GM12875 (cell line): ENCODE results near the gene TTLL11.

Source experiments
- H3K4me3 ChIP-seq: one replicate; pipeline ENCODE4 v1.5.1; 2011; ENCODE audit warnings: low read depth, low read length, control low read depth
- TF ChIP-seq, protein P1 (sequence below): IDR thresholded peaks from 2 replicates; pipeline ENCODE4 v1.5.1; 2011; ENCODE audit warnings: low read depth, mild to moderate bottlenecking, control low read depth, inconsistent platforms, low read length, moderate library complexity, borderline replicate concordance; ENCODE audit not compliant: insufficient read depth

TTLL11 gene

DNA sequence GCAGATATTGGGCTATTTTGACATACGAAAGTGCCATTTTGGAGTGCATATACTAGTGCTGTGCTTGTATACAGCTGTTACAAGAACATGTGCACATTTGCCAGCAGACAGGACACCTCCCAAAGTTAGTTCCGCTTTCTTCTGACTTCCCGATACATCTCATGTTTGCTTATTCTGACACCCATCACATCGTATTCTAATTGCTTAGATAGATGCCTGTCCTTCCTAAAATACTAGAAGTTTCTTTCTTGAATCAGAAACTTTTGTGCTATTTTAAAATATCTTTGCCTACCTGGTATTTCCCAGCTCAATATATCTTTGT is 177.8 kb downstream of the TTLL11 start:
- no peak overlapping the region for H3K4me3 ChIP-seq
- TF ChIP-seq, protein P1, sequence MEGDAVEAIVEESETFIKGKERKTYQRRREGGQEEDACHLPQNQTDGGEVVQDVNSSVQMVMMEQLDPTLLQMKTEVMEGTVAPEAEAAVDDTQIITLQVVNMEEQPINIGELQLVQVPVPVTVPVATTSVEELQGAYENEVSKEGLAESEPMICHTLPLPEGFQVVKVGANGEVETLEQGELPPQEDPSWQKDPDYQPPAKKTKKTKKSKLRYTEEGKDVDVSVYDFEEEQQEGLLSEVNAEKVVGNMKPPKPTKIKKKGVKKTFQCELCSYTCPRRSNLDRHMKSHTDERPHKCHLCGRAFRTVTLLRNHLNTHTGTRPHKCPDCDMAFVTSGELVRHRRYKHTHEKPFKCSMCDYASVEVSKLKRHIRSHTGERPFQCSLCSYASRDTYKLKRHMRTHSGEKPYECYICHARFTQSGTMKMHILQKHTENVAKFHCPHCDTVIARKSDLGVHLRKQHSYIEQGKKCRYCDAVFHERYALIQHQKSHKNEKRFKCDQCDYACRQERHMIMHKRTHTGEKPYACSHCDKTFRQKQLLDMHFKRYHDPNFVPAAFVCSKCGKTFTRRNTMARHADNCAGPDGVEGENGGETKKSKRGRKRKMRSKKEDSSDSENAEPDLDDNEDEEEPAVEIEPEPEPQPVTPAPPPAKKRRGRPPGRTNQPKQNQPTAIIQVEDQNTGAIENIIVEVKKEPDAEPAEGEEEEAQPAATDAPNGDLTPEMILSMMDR: no peak

DNA sequence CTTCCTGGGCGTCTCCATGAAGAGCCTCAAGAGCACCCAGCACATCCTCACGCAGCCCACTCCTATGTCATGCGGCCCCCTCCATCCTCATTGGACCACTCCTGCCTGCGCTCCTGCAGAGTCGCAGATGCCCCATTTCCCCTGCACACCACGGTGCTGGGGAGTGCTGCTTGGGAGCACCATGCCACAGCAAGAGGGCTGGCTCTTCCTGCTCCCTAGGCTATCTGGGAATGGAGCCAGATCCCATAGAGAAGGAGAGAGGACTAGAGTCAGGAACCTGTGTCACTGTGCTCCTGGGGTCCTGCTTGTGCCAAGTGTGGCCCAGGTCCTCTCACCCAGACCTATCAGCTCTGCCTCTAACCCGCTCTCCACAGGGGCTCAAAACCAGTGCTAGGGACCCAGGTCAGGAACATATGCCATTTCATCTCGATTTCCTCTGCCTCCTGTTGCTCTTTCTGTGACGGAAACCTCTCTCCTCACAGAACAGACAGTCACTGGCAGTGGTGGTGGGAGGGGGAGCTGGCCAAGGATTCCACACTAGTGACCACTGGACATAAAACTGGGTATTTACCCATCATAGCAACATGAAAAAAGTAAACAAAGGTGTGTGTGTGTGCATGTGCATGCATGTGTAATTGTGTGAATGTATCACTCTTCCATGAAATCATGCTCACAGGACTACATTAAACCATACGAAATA is 178.4 kb downstream of the TTLL11 start:
- no peak overlapping the region for H3K4me3 ChIP-seq
- TF ChIP-seq, protein P1: no peak

DNA sequence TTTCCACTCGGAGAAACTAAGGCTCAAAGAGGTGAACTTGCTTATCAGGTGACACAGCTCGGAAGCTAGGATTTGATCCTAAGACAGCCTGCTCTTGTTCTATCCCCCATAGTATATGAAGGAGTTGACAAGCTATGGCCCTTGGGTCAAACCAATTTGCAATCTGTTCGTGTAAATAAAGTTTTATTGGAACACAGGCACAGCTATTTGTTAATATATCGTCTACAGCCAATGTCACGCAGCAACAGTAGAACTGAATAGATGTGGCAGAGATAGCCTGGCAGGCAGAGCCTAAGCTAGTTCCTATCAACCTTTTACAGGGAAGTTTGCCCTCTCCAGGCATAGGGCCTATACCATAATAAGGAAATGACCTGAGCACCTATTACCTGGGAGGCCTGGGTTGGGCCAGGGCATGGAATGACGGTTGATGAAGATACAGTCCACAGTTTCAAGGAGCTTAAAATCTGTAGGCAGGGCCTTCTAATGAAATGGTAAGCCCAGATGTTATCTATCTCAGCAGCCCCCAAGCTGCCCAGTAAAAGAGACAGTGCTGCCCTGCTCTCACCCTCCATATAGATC is 179.0 kb downstream of the TTLL11 start:
- H3K4me3 ChIP-seq: no peak overlapping the region
- TF ChIP-seq, protein P1: no peak

DNA sequence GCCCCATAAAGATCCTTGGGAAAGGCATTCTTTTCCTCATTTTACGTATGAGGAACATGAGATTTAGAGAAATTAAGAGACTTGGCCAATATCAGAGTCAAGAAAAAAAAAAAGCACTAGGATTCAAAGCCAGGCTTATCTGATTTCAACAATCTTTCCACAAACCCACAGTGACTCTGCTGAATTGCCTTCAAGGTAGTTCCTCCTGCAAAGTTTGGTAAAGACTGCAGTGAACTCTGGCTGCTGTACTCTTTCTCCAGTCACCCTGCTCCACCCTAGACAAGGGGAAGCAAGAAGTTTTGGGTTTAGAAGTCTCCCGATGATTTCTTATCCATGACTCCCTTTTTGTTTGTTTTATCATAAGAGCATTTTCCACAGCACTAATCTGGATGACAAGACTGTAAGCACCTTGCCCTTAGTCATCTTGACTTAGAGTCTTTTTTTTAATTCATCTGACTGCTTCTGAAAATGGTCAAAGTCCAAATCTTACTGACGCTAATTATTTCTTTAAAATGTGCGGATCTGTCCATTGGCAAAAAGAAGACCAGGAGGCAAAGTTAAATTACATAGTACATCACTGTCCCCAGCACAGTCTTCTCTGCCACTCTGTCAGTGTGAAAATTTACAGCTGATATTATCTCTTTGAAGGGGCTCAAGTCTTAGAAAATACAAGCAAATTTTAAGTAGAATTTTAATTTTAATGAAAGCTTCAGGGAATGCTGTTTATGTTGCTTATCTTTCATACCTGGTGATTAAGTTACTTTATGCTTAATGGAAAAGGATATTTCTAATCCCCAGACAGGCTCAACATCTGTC is 180.1 kb downstream of the TTLL11 start:
- no peak overlapping the region for H3K4me3 ChIP-seq
- TF ChIP-seq, protein P1: no peak

DNA sequence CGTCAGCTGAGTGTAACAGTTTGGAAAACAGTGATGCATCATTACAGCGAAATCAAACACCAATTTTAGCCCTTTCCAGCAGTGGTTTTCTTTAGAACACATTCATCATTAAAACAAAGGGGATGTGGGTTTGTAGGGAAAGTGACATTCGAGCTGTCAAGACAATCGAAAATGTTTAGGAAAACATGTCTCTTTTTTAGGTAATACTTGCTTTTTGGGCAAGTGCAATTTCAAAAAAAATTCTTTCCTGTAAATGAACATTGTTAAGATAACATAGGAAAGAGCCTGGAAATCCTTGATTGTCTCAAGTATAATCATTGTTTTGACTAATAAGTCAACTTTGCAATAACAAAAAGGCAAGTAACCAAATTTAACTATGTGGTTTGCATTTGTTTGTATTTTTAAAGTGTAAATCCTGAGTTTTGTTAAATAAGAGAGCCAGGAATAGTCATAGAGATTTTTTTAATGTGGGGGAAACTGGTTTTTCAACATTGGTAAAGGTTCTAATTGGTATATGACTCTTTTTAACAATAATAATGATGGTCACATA is 182.5 kb downstream of the TTLL11 start:
- TF ChIP-seq, protein P1: no peak
- no peak overlapping the region for H3K4me3 ChIP-seq

DNA sequence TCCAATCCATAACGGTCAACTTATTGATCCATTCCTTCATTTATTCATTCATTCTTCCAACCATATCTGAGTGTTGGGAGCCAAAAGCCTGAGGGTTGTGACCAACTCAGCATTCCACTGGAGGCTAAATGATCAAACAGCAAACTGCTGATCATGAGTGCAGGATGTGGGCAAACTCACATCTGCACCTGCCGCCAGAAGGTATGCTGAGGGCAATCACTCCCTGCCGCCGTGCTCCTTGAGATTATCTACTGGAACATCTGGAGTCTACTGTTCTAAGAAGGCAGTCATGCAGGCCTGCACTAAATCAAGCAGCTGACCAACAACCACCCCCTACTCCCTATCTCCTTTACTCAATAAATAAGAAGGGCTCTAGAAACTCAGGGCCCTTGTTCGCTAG is 184.0 kb downstream of the TTLL11 start:
- H3K4me3 ChIP-seq: no peak overlapping the region
- TF ChIP-seq, protein P1: no peak
